Measurements from ENCODE around the gene KDM8. TPM values are rescaled to one million over a fixed set of nuclear protein-coding genes. Genes with fewer than 3 reads are reported as not detected.

Gene KDM8
- total and polyA plus RNA-seq, 9 of the 15 experiments (the other 6 are each of a cell fraction or from before 2014, with no cell fraction given), result 0.61 to 9.1 (median 5.4) TPM

DNA sequence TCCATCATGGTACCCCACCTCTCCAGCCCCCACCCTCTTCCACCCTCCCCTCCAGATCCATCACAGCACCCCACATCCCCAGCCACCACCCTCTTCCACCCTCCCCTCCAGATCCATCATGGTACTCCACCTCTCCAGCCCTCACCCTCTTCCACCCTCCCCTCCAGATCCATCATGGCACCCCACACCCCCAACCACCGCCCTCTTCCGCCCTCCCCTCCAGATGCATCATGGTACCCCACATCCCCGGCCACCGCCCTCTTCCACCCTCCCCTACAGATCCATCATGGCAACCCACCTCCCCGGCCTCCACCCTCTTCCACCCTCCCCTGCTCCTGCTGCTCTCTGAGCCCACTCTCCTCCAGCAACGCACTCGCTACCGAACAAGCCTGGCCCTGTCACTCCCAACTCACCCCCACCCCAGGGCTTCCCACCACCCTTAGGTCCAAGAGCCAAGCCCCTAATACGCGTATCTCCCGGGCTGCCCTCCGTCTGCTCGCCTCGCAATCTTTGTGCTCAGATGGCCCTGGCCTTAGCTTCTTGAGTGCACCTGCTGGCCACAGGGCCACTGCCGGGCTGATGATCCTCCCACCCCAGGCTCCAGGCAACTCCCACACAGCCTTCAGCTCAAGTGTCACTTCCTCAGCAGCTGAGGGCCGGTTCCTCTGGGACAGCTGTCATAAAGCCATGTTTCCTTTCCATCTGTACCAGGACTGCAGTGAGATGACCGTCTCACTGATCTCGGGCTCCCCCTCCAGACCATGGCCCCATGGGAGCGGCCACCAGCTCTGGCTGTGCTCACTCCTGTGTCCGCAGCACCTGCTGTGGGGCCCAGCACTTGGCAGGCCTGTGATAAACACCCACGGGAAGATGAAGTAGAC lies 25.5 kb downstream of the KDM8 start (continued):
- TF ChIP-seq TEAD4 (IDR thresholded peaks at IDR 0.05; ENCODE audit: low read length) (peak; percentile 33; the same call in 1 of the 2 replicates), TEAD4 (CRISPR knock-in tag; IDR thresholded peaks at IDR 0.05; ENCODE audit: borderline replicate concordance) (no peak), IFI16 (CRISPR knock-in tag; IDR thresholded peaks at IDR 0.05) (no peak), NCOR1 (IDR thresholded peaks at IDR 0.05) (no peak), TCF7L2 (IDR thresholded peaks at IDR 0.05; ENCODE audit: low read depth, low read length) (peak; percentile 74; the same call in 1 of the 2 replicates), ZBTB1 (CRISPR knock-in tag; IDR thresholded peaks at IDR 0.05; ENCODE audit: borderline replicate concordance, low read depth) (no peak), ZNF717 (CRISPR knock-in tag; IDR thresholded peaks at IDR 0.05) (no peak), ZNF134 (CRISPR knock-in tag; conservative IDR thresholded peaks at IDR 0.05) (0 out of 2 replicates have a peak, but pooled peaks have one; percentile 42), CBFA2T3 (IDR thresholded peaks at IDR 0.05) (peak; percentile 64), ZNF146 (CRISPR knock-in tag; IDR thresholded peaks at IDR 0.05; ENCODE audit: unreplicated experiment) (no peak), RBM15 (IDR thresholded peaks at IDR 0.05; ENCODE audit: insufficient read depth, low read length) (no peak), SIX5 (IDR thresholded peaks at IDR 0.05; ENCODE audit: borderline replicate concordance in 1 of 2, insufficient read depth in 1 of 2, low read depth in 1 of 2, low read length in 2 of 2) (no peak), ZNF143 (CRISPR knock-in tag; IDR thresholded peaks at IDR 0.05) (no peak), RCOR1 (IDR thresholded peaks at IDR 0.05; ENCODE audit: borderline replicate concordance in 1 of 2, low read depth in 2 of 2, low read length in 2 of 2) (peak in 1 of 2 experiments; percentile 66; a peak in 2 of 4 replicates), MCM7 (IDR thresholded peaks at IDR 0.05) (no peak), BHLHE40 (IDR thresholded peaks at IDR 0.05; ENCODE audit: low read length) (peak; percentile 58), TBL1XR1 (IDR thresholded peaks at IDR 0.05; ENCODE audit: low read length in 2 of 2) (no peak), ASH1L (IDR thresholded peaks at IDR 0.05; ENCODE audit: borderline replicate concordance, low read depth, partially characterized antibody) (no peak), SPI1 (IDR thresholded peaks at IDR 0.05; ENCODE audit: borderline replicate concordance, low read depth, low read length) (peak; percentile 77)
- TF ChIP-seq, protein P1, sequence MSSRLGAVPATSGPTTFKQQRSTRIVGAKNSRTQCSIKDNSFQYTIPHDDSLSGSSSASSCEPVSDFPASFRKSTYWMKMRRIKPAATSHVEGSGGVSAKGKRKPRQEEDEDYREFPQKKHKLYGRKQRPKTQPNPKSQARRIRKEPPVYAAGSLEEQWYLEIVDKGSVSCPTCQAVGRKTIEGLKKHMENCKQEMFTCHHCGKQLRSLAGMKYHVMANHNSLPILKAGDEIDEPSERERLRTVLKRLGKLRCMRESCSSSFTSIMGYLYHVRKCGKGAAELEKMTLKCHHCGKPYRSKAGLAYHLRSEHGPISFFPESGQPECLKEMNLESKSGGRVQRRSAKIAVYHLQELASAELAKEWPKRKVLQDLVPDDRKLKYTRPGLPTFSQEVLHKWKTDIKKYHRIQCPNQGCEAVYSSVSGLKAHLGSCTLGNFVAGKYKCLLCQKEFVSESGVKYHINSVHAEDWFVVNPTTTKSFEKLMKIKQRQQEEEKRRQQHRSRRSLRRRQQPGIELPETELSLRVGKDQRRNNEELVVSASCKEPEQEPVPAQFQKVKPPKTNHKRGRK (tag; IDR thresholded peaks at IDR 0.05), result no peak
- TF ChIP-seq, protein P2, sequence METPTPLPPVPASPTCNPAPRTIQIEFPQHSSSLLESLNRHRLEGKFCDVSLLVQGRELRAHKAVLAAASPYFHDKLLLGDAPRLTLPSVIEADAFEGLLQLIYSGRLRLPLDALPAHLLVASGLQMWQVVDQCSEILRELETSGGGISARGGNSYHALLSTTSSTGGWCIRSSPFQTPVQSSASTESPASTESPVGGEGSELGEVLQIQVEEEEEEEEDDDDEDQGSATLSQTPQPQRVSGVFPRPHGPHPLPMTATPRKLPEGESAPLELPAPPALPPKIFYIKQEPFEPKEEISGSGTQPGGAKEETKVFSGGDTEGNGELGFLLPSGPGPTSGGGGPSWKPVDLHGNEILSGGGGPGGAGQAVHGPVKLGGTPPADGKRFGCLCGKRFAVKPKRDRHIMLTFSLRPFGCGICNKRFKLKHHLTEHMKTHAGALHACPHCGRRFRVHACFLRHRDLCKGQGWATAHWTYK (CRISPR knock-in tag; IDR thresholded peaks at IDR 0.05), result no peak
- TF ChIP-seq, protein P3, sequence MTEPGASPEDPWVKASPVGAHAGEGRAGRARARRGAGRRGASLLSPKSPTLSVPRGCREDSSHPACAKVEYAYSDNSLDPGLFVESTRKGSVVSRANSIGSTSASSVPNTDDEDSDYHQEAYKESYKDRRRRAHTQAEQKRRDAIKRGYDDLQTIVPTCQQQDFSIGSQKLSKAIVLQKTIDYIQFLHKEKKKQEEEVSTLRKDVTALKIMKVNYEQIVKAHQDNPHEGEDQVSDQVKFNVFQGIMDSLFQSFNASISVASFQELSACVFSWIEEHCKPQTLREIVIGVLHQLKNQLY (CRISPR knock-in tag; conservative IDR thresholded peaks at IDR 0.05), result no peak
- TF ChIP-seq, protein P4, sequence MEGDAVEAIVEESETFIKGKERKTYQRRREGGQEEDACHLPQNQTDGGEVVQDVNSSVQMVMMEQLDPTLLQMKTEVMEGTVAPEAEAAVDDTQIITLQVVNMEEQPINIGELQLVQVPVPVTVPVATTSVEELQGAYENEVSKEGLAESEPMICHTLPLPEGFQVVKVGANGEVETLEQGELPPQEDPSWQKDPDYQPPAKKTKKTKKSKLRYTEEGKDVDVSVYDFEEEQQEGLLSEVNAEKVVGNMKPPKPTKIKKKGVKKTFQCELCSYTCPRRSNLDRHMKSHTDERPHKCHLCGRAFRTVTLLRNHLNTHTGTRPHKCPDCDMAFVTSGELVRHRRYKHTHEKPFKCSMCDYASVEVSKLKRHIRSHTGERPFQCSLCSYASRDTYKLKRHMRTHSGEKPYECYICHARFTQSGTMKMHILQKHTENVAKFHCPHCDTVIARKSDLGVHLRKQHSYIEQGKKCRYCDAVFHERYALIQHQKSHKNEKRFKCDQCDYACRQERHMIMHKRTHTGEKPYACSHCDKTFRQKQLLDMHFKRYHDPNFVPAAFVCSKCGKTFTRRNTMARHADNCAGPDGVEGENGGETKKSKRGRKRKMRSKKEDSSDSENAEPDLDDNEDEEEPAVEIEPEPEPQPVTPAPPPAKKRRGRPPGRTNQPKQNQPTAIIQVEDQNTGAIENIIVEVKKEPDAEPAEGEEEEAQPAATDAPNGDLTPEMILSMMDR (IDR thresholded peaks at IDR 0.05 in 2 of 3, conservative IDR thresholded peaks at IDR 0.05 in 1 of 3; ENCODE audit: insufficient read depth in 2 of 3, low read depth in 1 of 3, low read length in 3 of 3), result peak; percentile 4 to 40 (median 11); a peak in 2 of 6 replicates

Data from K562 (cell line).